HEK293 (cell line): Measurements from ENCODE around the gene MLLT3.

Experiments
- CTCF ChIA-PET: fragments of 350-600 bp; formaldehyde crosslinking; extraction: SDS; loops from one replicate; lab custom pipeline; 2021; ENCODE audit warnings: antibody characterized with exemption; lab: Yijun Ruan, JAX
- POLR2A ChIA-PET: fragments of 300-600 bp; formaldehyde crosslinking; extraction: SDS; loops from one replicate; lab custom pipeline; 2020; ENCODE audit warnings: antibody characterized with exemption, inconsistent platforms; lab: Yijun Ruan, JAX
- H3K27ac ChIP-seq: fragments of 200-500 bp; sonication (Bioruptor generic); 2 replicates; pipeline ENCODE4 v1.5.1; 2014; ENCODE audit warnings: low read depth, low read length, control low read depth, inconsistent platforms; ENCODE audit errors: extremely low read depth
- H3K36me3 ChIP-seq, 2 experiments: fragments of 200-500 bp in 1 of 2; sonication (Bioruptor generic) in 1 of 2; 1 replicate in 1 of 2; 2 replicates in 1 of 2; pipeline ENCODE4 v1.5.1; 2014 to 2017; ENCODE audit warnings: inconsistent platforms in 2 of 2, low read length in 2 of 2; ENCODE audit not compliant: control insufficient read depth in 2 of 2, insufficient read depth in 1 of 2
- H3K4me1 ChIP-seq: fragments of 200-500 bp; sonication (Bioruptor generic); 2 replicates; pipeline ENCODE4 v1.5.1; 2014; ENCODE audit warnings: mild to moderate bottlenecking, low read length, inconsistent platforms; ENCODE audit not compliant: control insufficient read depth, insufficient read depth
- H3K4me3 ChIP-seq: 2 replicates; pipeline ENCODE4 v1.5.1; 2011; ENCODE audit warnings: low read depth, mild to moderate bottlenecking, control low read depth, low read length, moderate library complexity
- H3K9me3 ChIP-seq: fragments of 200-500 bp; sonication (Bioruptor generic); 2 replicates; pipeline ENCODE4 v1.5.1; 2014; ENCODE audit warnings: low read depth, low read length, inconsistent platforms; ENCODE audit not compliant: control insufficient read depth, insufficient read depth
- BCL11B ChIP-seq: fragments of 450-650 bp; formaldehyde crosslinking; IDR thresholded peaks from 2 replicates; pipeline ENCODE4 v1.5.1; 2016; ENCODE audit warnings: low read depth, missing biosample characterization, missing genetic modification characterization
- GLIS1 ChIP-seq: fragments of 450-650 bp; formaldehyde crosslinking; IDR thresholded peaks from 2 replicates; pipeline ENCODE4 v1.5.1; 2016; ENCODE audit warnings: missing biosample characterization, missing genetic modification characterization
- GLIS2 ChIP-seq: fragments of 450-650 bp; formaldehyde crosslinking; IDR thresholded peaks from 2 replicates; pipeline ENCODE4 v1.5.1; 2016; ENCODE audit warnings: missing biosample characterization, missing genetic modification characterization
- HOXC10 ChIP-seq: sonication (generic); formaldehyde crosslinking; IDR thresholded peaks from 2 replicates; pipeline ENCODE4 v1.8.1; 2023; ENCODE audit warnings: mild to moderate bottlenecking, missing genetic modification reagents
- MZF1 ChIP-seq: fragments of 450-650 bp; formaldehyde crosslinking; IDR thresholded peaks from 2 replicates; pipeline ENCODE4 v1.5.1; 2017; ENCODE audit warnings: missing biosample characterization, missing genetic modification characterization, borderline replicate concordance
- PRDM1 ChIP-seq: fragments of 450-650 bp; formaldehyde crosslinking; IDR thresholded peaks from 2 replicates; pipeline ENCODE4; 2016; ENCODE audit warnings: missing biosample characterization, missing genetic modification characterization
- RBAK ChIP-seq: fragments of 450-650 bp; formaldehyde crosslinking; IDR thresholded peaks from 2 replicates; pipeline ENCODE4 v1.5.1; 2016; ENCODE audit warnings: missing biosample characterization, missing genetic modification characterization
- SCRT2 ChIP-seq: fragments of 450-650 bp; formaldehyde crosslinking; IDR thresholded peaks from 2 replicates; pipeline ENCODE4 v1.5.1; 2016; ENCODE audit warnings: missing biosample characterization, missing genetic modification characterization
- ZFP3 ChIP-seq: fragments of 450-650 bp; formaldehyde crosslinking; IDR thresholded peaks from 2 replicates; pipeline ENCODE4 v1.5.1; 2016; ENCODE audit warnings: low read depth, missing biosample characterization, missing genetic modification characterization
- ZFP69B ChIP-seq: fragments of 450-650 bp; formaldehyde crosslinking; IDR thresholded peaks from 2 replicates; pipeline ENCODE4 v1.5.1; 2016; ENCODE audit warnings: missing biosample characterization, missing genetic modification characterization
- ZNF133 ChIP-seq: fragments of 450-650 bp; formaldehyde crosslinking; IDR thresholded peaks from 2 replicates; pipeline ENCODE4 v1.5.1; 2016; ENCODE audit warnings: missing biosample characterization, missing genetic modification characterization
- ZNF140 ChIP-seq: fragments of 450-650 bp; formaldehyde crosslinking; IDR thresholded peaks from 2 replicates; pipeline ENCODE4 v1.5.1; 2016; ENCODE audit warnings: missing biosample characterization, missing genetic modification characterization
- ZNF175 ChIP-seq: fragments of 450-650 bp; formaldehyde crosslinking; IDR thresholded peaks from 2 replicates; pipeline ENCODE4 v1.5.1; 2016; ENCODE audit warnings: missing biosample characterization, missing genetic modification characterization
- ZNF214 ChIP-seq: fragments of 450-650 bp; formaldehyde crosslinking; IDR thresholded peaks from 2 replicates; pipeline ENCODE4 v1.5.1; 2017; ENCODE audit warnings: missing biosample characterization, mild to moderate bottlenecking, missing genetic modification characterization, borderline replicate concordance
- ZNF221 ChIP-seq: fragments of 450-650 bp; formaldehyde crosslinking; IDR thresholded peaks from 2 replicates; pipeline ENCODE4 v1.5.1; 2017; ENCODE audit warnings: missing biosample characterization, missing genetic modification characterization, borderline replicate concordance
- ZNF302 ChIP-seq: fragments of 450-650 bp; formaldehyde crosslinking; IDR thresholded peaks from 2 replicates; pipeline ENCODE4 v1.5.1; 2016; ENCODE audit warnings: missing biosample characterization, missing genetic modification characterization, low read depth
- ZNF423 ChIP-seq: fragments of 450-650 bp; formaldehyde crosslinking; IDR thresholded peaks from 2 replicates; pipeline ENCODE4 v1.5.1; 2016; ENCODE audit warnings: missing biosample characterization, missing genetic modification characterization
- ZNF530 ChIP-seq: fragments of 450-650 bp; formaldehyde crosslinking; IDR thresholded peaks from 2 replicates; pipeline ENCODE4 v1.5.1; 2016; ENCODE audit warnings: low read depth, missing biosample characterization, missing genetic modification characterization
- ZNF561 ChIP-seq: fragments of 450-650 bp; IDR thresholded peaks from 2 replicates; pipeline ENCODE4 v1.5.1; 2018; ENCODE audit warnings: missing biosample characterization, missing genetic modification characterization, borderline replicate concordance
- ZNF571 ChIP-seq: fragments of 450-650 bp; formaldehyde crosslinking; IDR thresholded peaks from 2 replicates; pipeline ENCODE4 v1.5.0; 2017; ENCODE audit warnings: missing biosample characterization, missing genetic modification characterization
- ZNF596 ChIP-seq: fragments of 450-650 bp; IDR thresholded peaks from 2 replicates; pipeline ENCODE4 v1.5.0; 2018; ENCODE audit warnings: missing biosample characterization, mild to moderate bottlenecking, missing genetic modification characterization, moderate library complexity
- TF ChIP-seq, protein P1 (sequence below): fragments of 450-650 bp; formaldehyde crosslinking; IDR thresholded peaks from 2 replicates; pipeline ENCODE4 v1.5.1; 2016; ENCODE audit warnings: missing biosample characterization, missing genetic modification characterization, borderline replicate concordance
- TF ChIP-seq, protein P2 (sequence below): fragments of 450-650 bp; formaldehyde crosslinking; IDR thresholded peaks from 2 replicates; pipeline ENCODE4 v1.5.1; 2016; ENCODE audit warnings: missing biosample characterization, missing genetic modification characterization
- TF ChIP-seq, protein P3 (sequence below): fragments of 450-650 bp; formaldehyde crosslinking; IDR thresholded peaks from 2 replicates; pipeline ENCODE4 v1.5.1; 2016; ENCODE audit warnings: missing biosample characterization, missing genetic modification characterization

Gene MLLT3

DNA sequence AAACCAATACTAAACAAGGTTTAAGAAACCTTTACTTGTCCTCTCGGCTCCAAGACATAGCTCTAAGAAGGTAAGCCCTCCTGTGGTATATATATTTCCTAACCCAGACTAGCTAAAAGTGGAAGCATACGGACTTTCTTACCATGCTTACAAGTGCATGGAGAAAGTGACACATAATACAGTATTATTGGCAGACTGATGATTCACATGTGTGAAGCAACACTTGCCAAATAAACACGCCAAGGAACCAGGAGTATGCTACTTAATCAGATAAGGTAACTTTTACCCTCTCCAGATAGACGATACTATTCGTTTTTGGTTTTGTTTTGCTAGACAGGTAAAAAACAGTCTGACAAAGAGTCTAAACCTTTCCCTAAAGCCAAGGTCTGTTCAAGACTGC lies 264.1 kb downstream of the MLLT3 start:
- Histone ChIP-seq H3K4me1 (peaks cover 11% of the 10 kb centered on the region), H3K4me3 (no peak overlapping the region), H3K27ac (no peak overlapping the region), H3K36me3 (peaks cover 0 to 21% of the 10 kb centered on the region in 2 experiments; a peak in 1 of 3 replicates), H3K9me3 (no peaks in the 10 kb centered on the region)
- no peak for TF ChIP-seq ZNF214 (tag by site-specific recombination)
- peak; percentile 43; the same call in 1 of the 2 replicates for TF ChIP-seq SCRT2 (tag by site-specific recombination)
- TF ChIP-seq, protein P1, sequence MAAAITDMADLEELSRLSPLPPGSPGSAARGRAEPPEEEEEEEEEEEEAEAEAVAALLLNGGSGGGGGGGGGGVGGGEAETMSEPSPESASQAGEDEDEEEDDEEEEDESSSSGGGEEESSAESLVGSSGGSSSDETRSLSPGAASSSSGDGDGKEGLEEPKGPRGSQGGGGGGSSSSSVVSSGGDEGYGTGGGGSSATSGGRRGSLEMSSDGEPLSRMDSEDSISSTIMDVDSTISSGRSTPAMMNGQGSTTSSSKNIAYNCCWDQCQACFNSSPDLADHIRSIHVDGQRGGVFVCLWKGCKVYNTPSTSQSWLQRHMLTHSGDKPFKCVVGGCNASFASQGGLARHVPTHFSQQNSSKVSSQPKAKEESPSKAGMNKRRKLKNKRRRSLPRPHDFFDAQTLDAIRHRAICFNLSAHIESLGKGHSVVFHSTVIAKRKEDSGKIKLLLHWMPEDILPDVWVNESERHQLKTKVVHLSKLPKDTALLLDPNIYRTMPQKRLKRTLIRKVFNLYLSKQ (tag by site-specific recombination), result no peak
- TF ChIP-seq ZNF133 (tag by site-specific recombination), result no peak
- TF ChIP-seq HOXC10 (CRISPR knock-in tag), result no peak
- no peak for TF ChIP-seq ZNF140 (tag by site-specific recombination)
- TF ChIP-seq ZFP3, result no peak
- no peak for TF ChIP-seq ZNF302 (tag by site-specific recombination)
- POLR2A ChIA-PET, result interaction anchor here (1.5 kb wide), 1 partner anchor 326 kb away, joined by 5 read pairs; the partner anchor contains the start of gene FOCAD
- CTCF ChIA-PET, result interaction anchor here (0.6 to 3.2 kb wide), 6 partner anchors 167 to 753 kb away, joined by 3 to 24 read pairs (median 8); partner anchors contain the start of gene MLLT3

DNA sequence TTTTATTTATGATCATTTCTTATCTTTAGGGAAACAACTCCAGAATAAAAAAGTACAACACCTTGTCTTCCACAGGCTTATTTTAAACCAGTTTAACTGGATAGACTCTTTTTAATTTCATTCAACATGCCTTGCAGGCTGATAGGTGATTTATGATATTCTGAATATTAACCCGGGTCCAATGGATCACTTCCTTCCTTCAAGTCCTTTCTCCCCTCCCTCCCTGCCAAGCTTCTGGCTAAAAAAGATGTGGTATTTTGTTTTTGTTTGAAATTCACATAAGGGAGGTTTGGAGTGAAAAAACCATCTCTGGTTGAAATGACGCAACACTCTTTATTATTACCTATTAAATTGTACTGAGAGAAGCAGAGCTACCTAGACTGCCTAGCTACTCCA lies 265.3 kb downstream of the MLLT3 start:
- Histone ChIP-seq H3K27ac (peak overlapping the region; percentile 78), H3K36me3 (peaks cover 0 to 20% of the 10 kb centered on the region in 2 experiments; a peak in 1 of 3 replicates), H3K4me3 (no peak overlapping the region), H3K4me1 (peaks cover 11% of the 10 kb centered on the region), H3K9me3 (no peaks in the 10 kb centered on the region)
- ChIA-PET POLR2A (interaction anchor here (0.5 to 1.5 kb wide), 5 partner anchors 12 to 330 kb away, joined by 3 to 5 read pairs (median 4); partner anchors contain the start of genes FOCAD and MLLT3), CTCF (interaction anchor here (0.7 to 3.2 kb wide), 14 partner anchors 13 to 754 kb away, joined by 3 to 24 read pairs (median 3); partner anchors contain the start of gene MLLT3)
- no peak for TF ChIP-seq ZNF530 (tag by site-specific recombination)
- TF ChIP-seq ZNF571 (tag by site-specific recombination), result no peak
- no peak for TF ChIP-seq MZF1 (tag by site-specific recombination)
- TF ChIP-seq ZNF596 (tag by site-specific recombination), result no peak
- TF ChIP-seq GLIS1 (tag by site-specific recombination), result no peak
- no peak for TF ChIP-seq PRDM1 (tag by site-specific recombination)
- TF ChIP-seq GLIS2 (tag by site-specific recombination), result no peak
- TF ChIP-seq, protein P2, sequence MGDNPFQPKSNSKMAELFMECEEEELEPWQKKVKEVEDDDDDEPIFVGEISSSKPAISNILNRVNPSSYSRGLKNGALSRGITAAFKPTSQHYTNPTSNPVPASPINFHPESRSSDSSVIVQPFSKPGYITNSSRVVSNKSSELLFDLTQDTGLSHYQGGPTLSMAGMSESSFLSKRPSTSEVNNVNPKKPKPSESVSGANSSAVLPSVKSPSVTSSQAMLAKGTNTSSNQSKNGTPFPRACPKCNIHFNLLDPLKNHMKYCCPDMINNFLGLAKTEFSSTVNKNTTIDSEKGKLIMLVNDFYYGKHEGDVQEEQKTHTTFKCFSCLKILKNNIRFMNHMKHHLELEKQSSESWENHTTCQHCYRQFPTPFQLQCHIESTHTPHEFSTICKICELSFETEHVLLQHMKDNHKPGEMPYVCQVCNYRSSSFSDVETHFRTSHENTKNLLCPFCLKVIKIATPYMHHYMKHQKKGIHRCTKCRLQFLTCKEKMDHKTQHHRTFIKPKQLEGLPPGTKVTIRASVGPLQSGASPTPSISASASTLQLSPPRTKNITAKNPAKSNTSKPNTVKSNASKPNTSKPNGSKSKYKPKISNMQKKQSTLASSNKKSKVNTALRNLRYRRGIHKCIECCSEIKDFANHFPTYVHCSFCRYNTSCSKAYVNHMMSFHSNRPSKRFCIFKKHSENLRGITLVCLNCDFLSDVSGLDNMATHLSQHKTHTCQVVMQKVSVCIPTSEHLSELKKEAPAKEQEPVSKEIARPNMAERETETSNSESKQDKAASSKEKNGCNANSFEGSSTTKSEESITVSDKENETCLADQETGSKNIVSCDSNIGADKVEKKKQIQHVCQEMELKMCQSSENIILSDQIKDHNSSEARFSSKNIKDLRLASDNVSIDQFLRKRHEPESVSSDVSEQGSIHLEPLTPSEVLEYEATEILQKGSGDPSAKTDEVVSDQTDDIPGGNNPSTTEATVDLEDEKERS (tag by site-specific recombination), result no peak
- TF ChIP-seq, protein P3, sequence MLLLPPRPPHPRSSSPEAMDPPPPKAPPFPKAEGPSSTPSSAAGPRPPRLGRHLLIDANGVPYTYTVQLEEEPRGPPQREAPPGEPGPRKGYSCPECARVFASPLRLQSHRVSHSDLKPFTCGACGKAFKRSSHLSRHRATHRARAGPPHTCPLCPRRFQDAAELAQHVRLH, result no peak
- TF ChIP-seq ZNF561 (tag by site-specific recombination), result no peak
- no peak for TF ChIP-seq ZNF221 (tag by site-specific recombination)
- no peak for TF ChIP-seq RBAK (tag by site-specific recombination)
- no peak for TF ChIP-seq BCL11B (tag by site-specific recombination)
- TF ChIP-seq ZNF423 (tag by site-specific recombination), result no peak
- no peak for TF ChIP-seq ZFP3
- no peak for TF ChIP-seq ZNF175 (tag by site-specific recombination)
- TF ChIP-seq ZFP69B (tag by site-specific recombination), result no peak
